OCI-LY3 (cell line): ENCODE results near the gene NHS.

Experiments
- H2AFZ ChIP-seq: fragments of 200-600, 300-600 bp; shearing (Covaris generic); 2 replicates; pipeline ENCODE4 v1.6.0; 2014; ENCODE audit warnings: antibody characterized with exemption, low read depth, low read length
- H3K27ac ChIP-seq: fragments of 200-600, 300-600 bp; sonication (generic); 2 replicates; pipeline ENCODE4 v1.5.1; 2014; ENCODE audit warnings: mild to moderate bottlenecking, low read length, moderate library complexity, mixed read lengths
- H3K27me3 ChIP-seq: fragments of 200-600, 300-600 bp; sonication (generic); 2 replicates; pipeline ENCODE4 v1.6.1; 2014; ENCODE audit warnings: low read depth, low read length, mixed read lengths
- H3K36me3 ChIP-seq: fragments of 200-600, 300-600 bp; sonication (generic); replicated peaks from 2 replicates; pipeline ENCODE3; 2014; ENCODE audit warnings: low read depth, low read length, mixed read lengths
- H3K4me1 ChIP-seq: fragments of 300-600, 200-600 bp; sonication (generic); 2 replicates; pipeline ENCODE4 v1.6.1; 2014; ENCODE audit warnings: low read length, mixed read lengths
- H3K4me2 ChIP-seq: fragments of 200-600, 300-600 bp; sonication (generic); 2 replicates; pipeline ENCODE4 v1.6.1; 2014; ENCODE audit warnings: low read length, mixed read lengths
- H3K4me3 ChIP-seq: fragments of 300-600, 200-600 bp; sonication (generic); 2 replicates; pipeline ENCODE4 v1.5.1; 2014; ENCODE audit warnings: antibody characterized with exemption, mild to moderate bottlenecking, low read length, moderate library complexity
- H3K79me2 ChIP-seq: fragments of 300-600, 200-600 bp; shearing (Covaris generic); 2 replicates; pipeline ENCODE4 v1.6.1; 2014; ENCODE audit warnings: mild to moderate bottlenecking, low read length, mixed read lengths
- H3K9ac ChIP-seq: fragments of 300-600, 200-600 bp; shearing (Covaris generic); 2 replicates; pipeline ENCODE4 v1.6.0; 2014; ENCODE audit warnings: mild to moderate bottlenecking, low read length, moderate library complexity
- H3K9me3 ChIP-seq: fragments of 200-600, 300-600 bp; shearing (Covaris generic); 2 replicates; pipeline ENCODE4 v1.6.1; 2014; ENCODE audit warnings: low read length, mixed read lengths; ENCODE audit not compliant: insufficient read depth
- H4K20me1 ChIP-seq: fragments of 200-600, 300-600 bp; sonication (generic); 2 replicates; pipeline ENCODE4 v1.6.1; 2016; ENCODE audit warnings: low read length, mixed read lengths; ENCODE audit not compliant: insufficient read depth
- EZH2phosphoT487 ChIP-seq: fragments of 200-600 bp; shearing (Covaris generic); IDR thresholded peaks from 2 replicates; pipeline ENCODE4 v1.6.1; 2018; ENCODE audit warnings: antibody characterized with exemption, mixed run types, low read depth
- TF ChIP-seq, protein P1 (sequence below): fragments of 200-600, 300-600 bp; sonication (generic); IDR thresholded peaks from 2 replicates; pipeline ENCODE4 v1.5.1; 2014; ENCODE audit warnings: antibody characterized with exemption, low read length, low read depth

The NHS gene

GRCh38 chrX:17529151-17529745 is 154.2 kb downstream of the NHS start:
- Histone ChIP-seq H3K4me1 (no peaks in the 10 kb centered on the region), H3K79me2 (no peaks in the 10 kb centered on the region), H2AFZ (no peak overlapping the region), H3K27ac (no peak overlapping the region), H4K20me1 (no peaks in the 10 kb centered on the region), H3K36me3 (no peaks in the 10 kb centered on the region), H3K27me3 (no peaks in the 10 kb centered on the region), H3K9me3 (no peaks in the 10 kb centered on the region), H3K4me3 (no peak overlapping the region), H3K4me2 (no peak overlapping the region), H3K9ac (no peak overlapping the region)
- no peak for TF ChIP-seq EZH2phosphoT487
- TF ChIP-seq, protein P1, sequence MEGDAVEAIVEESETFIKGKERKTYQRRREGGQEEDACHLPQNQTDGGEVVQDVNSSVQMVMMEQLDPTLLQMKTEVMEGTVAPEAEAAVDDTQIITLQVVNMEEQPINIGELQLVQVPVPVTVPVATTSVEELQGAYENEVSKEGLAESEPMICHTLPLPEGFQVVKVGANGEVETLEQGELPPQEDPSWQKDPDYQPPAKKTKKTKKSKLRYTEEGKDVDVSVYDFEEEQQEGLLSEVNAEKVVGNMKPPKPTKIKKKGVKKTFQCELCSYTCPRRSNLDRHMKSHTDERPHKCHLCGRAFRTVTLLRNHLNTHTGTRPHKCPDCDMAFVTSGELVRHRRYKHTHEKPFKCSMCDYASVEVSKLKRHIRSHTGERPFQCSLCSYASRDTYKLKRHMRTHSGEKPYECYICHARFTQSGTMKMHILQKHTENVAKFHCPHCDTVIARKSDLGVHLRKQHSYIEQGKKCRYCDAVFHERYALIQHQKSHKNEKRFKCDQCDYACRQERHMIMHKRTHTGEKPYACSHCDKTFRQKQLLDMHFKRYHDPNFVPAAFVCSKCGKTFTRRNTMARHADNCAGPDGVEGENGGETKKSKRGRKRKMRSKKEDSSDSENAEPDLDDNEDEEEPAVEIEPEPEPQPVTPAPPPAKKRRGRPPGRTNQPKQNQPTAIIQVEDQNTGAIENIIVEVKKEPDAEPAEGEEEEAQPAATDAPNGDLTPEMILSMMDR = no peak

DNA sequence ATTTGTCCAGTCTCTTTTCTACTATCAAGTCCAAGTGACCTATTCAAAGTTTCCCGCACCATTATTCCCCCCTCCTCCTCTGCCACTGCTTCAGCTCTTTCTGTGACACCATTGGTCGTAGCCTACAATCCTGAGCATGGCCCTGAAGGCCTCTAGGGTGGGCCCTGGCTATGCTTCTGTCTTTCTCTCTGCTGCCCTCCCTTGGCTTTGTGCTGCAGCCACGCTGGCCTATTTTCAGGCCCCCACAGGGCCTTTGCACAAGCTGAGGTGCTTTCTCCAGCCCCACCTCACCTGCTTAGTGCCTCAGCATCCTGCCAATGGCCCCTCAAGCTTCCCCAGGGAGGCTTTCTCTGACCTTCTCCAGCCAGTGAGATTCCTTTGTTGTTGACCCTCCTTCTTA is 156.5 kb downstream of the NHS start:
- TF ChIP-seq, protein P1 = no peak
- TF ChIP-seq EZH2phosphoT487 = no peak
- no peak overlapping the region for H3K9ac ChIP-seq
- no peak overlapping the region for H2AFZ ChIP-seq
- no peaks in the 10 kb centered on the region for H3K9me3 ChIP-seq
- H3K27ac ChIP-seq = no peak overlapping the region
- no peaks in the 10 kb centered on the region for H3K36me3 ChIP-seq
- H3K27me3 ChIP-seq = no peaks in the 10 kb centered on the region
- no peaks in the 10 kb centered on the region for H3K4me1 ChIP-seq
- no peak overlapping the region for H3K4me3 ChIP-seq
- no peaks in the 10 kb centered on the region for H4K20me1 ChIP-seq
- no peaks in the 10 kb centered on the region for H3K79me2 ChIP-seq
- no peak overlapping the region for H3K4me2 ChIP-seq

DNA sequence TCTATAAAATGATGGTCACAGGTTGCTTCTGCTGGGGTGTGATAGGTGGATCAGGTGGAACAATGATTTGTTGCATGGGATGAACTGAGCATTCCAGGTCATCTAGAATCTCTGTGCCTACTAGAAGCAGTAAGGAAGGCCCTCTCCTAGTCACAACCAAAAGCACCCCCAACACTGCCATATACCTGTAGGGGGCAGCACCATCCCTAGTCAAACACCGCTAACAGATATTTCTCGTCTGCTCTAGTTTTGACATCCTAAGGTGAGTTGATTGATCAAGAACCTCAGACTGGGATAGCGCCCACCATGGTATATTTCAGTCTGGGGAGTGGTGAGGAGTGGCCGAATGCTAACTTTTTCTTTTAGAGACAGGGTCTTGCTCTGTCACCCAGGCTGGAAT is 160.2 kb downstream of the NHS start:
- Histone ChIP-seq H3K79me2 (no peaks in the 10 kb centered on the region), H3K4me3 (no peak overlapping the region), H3K4me1 (no peaks in the 10 kb centered on the region), H3K9ac (no peak overlapping the region), H3K4me2 (no peak overlapping the region), H4K20me1 (no peaks in the 10 kb centered on the region), H3K36me3 (no peaks in the 10 kb centered on the region), H2AFZ (no peak overlapping the region), H3K27me3 (no peaks in the 10 kb centered on the region), H3K9me3 (no peaks in the 10 kb centered on the region), H3K27ac (no peak overlapping the region)
- TF ChIP-seq, protein P1 = peak; percentile 45
- TF ChIP-seq EZH2phosphoT487 = no peak

DNA sequence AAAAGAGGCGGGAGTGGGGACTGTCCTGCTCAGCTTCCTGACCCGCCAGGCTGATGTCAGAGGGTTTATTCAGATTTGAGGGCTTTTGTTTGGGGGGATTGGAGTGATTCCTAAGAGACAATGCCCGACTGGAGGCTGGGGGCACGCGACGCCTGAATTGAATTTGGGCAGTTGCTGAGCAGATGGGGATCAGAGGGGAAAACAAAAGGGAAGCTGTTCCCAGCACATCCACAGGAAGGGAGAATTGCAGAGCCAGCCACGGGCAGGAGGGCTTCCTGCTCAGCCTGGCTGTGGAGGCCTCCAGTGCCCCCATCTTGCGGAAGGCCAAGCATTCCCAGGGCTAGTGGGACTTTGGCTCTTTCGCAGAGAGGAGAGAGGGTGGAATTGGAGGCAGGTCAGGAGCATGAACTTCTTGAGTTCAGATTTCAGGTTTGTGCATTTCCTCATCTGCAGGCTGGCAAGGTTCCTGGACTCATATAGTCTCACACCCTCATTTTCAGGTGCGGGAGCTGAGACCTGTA is 162.8 kb downstream of the NHS start:
- H3K4me2 ChIP-seq = no peak overlapping the region
- no peaks in the 10 kb centered on the region for H4K20me1 ChIP-seq
- no peak overlapping the region for H2AFZ ChIP-seq
- no peaks in the 10 kb centered on the region for H3K4me1 ChIP-seq
- no peaks in the 10 kb centered on the region for H3K27me3 ChIP-seq
- H3K9me3 ChIP-seq = no peaks in the 10 kb centered on the region
- H3K4me3 ChIP-seq = no peak overlapping the region
- no peak overlapping the region for H3K27ac ChIP-seq
- no peak for TF ChIP-seq EZH2phosphoT487
- TF ChIP-seq, protein P1 = no peak
- no peaks in the 10 kb centered on the region for H3K36me3 ChIP-seq
- H3K79me2 ChIP-seq = no peaks in the 10 kb centered on the region
- H3K9ac ChIP-seq = no peak overlapping the region
